Colonic mucosa (tissue), 4 donors: Measurements from ENCODE around the gene DLG2. TPM values are rescaled to one million over a fixed set of nuclear protein-coding genes. Genes with fewer than 3 reads are reported as not detected.

ENCODE experiments used
- DNase-seq: peaks from one replicate; pipeline ENCODE4 v3.0.0-alpha.2; 2020
- H3K27ac ChIP-seq: fragments of 200-600 bp; one replicate; pipeline ENCODE4 v1.8.0; 2021
- H3K27me3 ChIP-seq: fragments of 200-600 bp; one replicate; pipeline ENCODE4 v1.8.0; 2021
- H3K36me3 ChIP-seq: fragments of 200-600 bp; one replicate; pipeline ENCODE4 v1.8.0; 2021
- H3K4me1 ChIP-seq: fragments of 200-600 bp; one replicate; pipeline ENCODE4 v1.8.0; 2021; ENCODE audit warnings: mild to moderate bottlenecking
- H3K4me3 ChIP-seq: fragments of 200-600 bp; one replicate; pipeline ENCODE4 v1.8.0; 2021
- H3K9ac ChIP-seq, 2 donors: one replicate each; pipeline ENCODE4 v1.7.0; 2013; ENCODE audit warnings: control low read depth in 2 of 2, low read depth in 2 of 2, low read length in 2 of 2
- H3K9me3 ChIP-seq: fragments of 200-600 bp; one replicate; pipeline ENCODE4 v1.8.0; 2021
- intact Hi-C: fragments of 100-400 bp; cut with DNase I; formaldehyde crosslinking; loops from one replicate; pipeline ENCODE4 v1.14.1; 2022
- total RNA-seq, 2 donors: library from RNA; stranded (reverse); fragmentation: NEBNext Ultra II Directional in 1 of 2; extraction: Animal tissue kit (Norgen Biotek cat#: 25700) in 1 of 2; gene quantifications; one replicate each; pipeline ENCODE4 v1.2.1, GENCODE V29; 2021
- TF ChIP-seq, protein P1 (sequence below): fragments of 200-600 bp; IDR thresholded peaks from one replicate; pipeline ENCODE4 v1.8.0; 2022; ENCODE audit warnings: antibody characterized with exemption, mild to moderate bottlenecking
- donor health status: healthy.
- donor health status: DM: no; HTN: no; CAD: no.
- donor health status: DM: no; HTN: no; CAD: no.

DLG2 gene
- total RNA-seq, 2 donors from 2014 or later = 1.4 to 3.3 TPM

DNA sequence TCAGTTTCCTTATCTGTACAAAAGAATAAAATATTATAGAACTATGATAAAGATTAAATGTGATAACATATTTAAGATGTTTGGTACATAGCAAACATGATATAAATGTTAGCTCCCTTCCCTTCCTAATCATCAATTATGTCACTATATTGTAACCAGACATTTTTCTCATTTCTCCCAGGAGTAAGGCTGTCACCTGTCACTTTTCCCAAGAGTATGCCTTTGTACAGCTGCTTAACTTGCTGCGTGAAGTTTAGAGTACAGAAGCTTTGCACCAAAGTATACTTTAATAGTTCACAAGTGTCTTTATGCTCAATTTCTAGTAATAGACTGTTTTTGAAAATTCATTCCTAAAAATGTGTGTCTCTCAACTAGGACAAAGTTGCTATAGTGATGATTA is 186.9 kb downstream of the DLG2 start:
- intact Hi-C loops = no loop called here
- Histone ChIP-seq H3K9ac (no peak overlapping the region), H3K9me3 (no peaks in the 10 kb centered on the region), H3K4me1 (no peaks in the 10 kb centered on the region), H3K27me3 (no peaks in the 10 kb centered on the region), H3K36me3 (no peaks in the 10 kb centered on the region), H3K27ac (no peak overlapping the region), H3K4me3 (no peak overlapping the region)
- TF ChIP-seq, protein P1, sequence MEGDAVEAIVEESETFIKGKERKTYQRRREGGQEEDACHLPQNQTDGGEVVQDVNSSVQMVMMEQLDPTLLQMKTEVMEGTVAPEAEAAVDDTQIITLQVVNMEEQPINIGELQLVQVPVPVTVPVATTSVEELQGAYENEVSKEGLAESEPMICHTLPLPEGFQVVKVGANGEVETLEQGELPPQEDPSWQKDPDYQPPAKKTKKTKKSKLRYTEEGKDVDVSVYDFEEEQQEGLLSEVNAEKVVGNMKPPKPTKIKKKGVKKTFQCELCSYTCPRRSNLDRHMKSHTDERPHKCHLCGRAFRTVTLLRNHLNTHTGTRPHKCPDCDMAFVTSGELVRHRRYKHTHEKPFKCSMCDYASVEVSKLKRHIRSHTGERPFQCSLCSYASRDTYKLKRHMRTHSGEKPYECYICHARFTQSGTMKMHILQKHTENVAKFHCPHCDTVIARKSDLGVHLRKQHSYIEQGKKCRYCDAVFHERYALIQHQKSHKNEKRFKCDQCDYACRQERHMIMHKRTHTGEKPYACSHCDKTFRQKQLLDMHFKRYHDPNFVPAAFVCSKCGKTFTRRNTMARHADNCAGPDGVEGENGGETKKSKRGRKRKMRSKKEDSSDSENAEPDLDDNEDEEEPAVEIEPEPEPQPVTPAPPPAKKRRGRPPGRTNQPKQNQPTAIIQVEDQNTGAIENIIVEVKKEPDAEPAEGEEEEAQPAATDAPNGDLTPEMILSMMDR = no peak
- no peak for DNase-seq

DNA sequence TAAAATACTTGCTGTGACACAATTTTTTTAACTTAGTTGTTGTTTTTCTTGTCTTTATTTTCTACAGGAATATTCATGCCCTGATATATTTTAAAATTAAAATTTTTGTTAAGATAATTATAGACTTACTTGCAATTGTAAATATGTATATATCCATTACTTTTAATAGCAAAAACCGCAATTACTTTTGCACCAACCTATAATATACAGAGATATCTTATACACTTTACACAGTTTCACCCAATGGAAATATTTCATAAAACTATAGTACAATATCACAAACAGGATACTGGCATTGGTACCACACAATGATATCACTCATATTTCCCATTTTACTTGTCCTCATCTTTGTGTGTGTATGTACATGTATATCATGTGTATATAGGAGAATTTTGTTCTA is 188.8 kb downstream of the DLG2 start:
- Histone ChIP-seq H3K4me1 (no peaks in the 10 kb centered on the region), H3K27ac (no peak overlapping the region)
- intact Hi-C loops = no loop called here

DNA sequence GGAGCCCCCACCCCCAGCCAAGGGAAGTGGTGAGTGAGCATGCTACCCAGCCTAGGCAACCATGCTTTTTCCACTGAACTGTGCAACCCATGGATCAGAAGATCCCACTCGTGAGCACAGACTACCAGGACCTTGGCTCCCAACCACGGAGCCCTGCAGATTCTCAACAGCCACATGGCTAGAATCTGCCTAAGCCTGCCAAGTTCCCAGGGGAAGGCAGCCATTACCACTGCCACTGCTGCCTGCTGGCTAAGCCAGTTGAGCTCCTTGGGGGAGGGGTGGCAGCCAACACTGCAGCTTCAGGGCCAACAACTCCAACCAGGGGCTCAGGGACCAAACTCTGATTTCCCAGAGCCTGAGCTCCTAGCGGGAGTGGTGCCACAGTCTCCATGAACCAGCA is 195.8 kb downstream of the DLG2 start:
- Histone ChIP-seq H3K4me3 (no peak overlapping the region), H3K9ac (no peak overlapping the region), H3K4me1 (no peaks in the 10 kb centered on the region), H3K27ac (no peak overlapping the region), H3K27me3 (no peaks in the 10 kb centered on the region), H3K9me3 (no peaks in the 10 kb centered on the region), H3K36me3 (no peaks in the 10 kb centered on the region)
- TF ChIP-seq, protein P1 = no peak
- intact Hi-C loops = no loop called here
- no peak for DNase-seq

More for the DNA sequence above, 188.8 kb downstream of the DLG2 start:
- DNase-seq = no peak
- H3K36me3 ChIP-seq = no peaks in the 10 kb centered on the region
- TF ChIP-seq, protein P1 = no peak
- no peaks in the 10 kb centered on the region for H3K9me3 ChIP-seq
- H3K27me3 ChIP-seq = no peaks in the 10 kb centered on the region
- H3K4me3 ChIP-seq = no peak overlapping the region
- no peak overlapping the region for H3K9ac ChIP-seq

DNA sequence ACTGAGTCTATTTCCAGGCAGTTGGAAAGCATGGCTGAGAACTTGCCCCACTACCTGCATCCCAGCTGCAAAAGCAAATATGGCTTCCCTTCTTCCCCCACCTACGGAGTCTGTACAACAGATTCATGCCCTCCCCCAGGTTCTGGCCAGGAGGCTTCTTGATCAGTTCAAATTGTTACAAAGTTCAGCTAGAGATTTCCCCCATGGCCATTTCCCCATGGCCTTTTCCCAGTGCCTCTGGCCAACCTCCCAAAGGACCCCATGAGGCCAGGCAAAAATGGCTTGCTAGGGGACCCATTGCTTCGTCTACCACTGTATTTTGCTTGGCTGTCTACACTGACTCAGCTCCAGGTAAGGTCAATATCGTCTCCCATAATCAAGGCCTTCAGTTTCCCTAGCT is 203.3 kb downstream of the DLG2 start:
- H3K4me3 ChIP-seq = no peak overlapping the region
- TF ChIP-seq, protein P1 = no peak
- H3K36me3 ChIP-seq = no peaks in the 10 kb centered on the region
- H3K27ac ChIP-seq = no peak overlapping the region
- H3K9ac ChIP-seq = no peak overlapping the region
- no peaks in the 10 kb centered on the region for H3K9me3 ChIP-seq
- intact Hi-C loops = no loop called here
- DNase-seq = no peak
- H3K4me1 ChIP-seq = no peaks in the 10 kb centered on the region
- no peaks in the 10 kb centered on the region for H3K27me3 ChIP-seq

DNA sequence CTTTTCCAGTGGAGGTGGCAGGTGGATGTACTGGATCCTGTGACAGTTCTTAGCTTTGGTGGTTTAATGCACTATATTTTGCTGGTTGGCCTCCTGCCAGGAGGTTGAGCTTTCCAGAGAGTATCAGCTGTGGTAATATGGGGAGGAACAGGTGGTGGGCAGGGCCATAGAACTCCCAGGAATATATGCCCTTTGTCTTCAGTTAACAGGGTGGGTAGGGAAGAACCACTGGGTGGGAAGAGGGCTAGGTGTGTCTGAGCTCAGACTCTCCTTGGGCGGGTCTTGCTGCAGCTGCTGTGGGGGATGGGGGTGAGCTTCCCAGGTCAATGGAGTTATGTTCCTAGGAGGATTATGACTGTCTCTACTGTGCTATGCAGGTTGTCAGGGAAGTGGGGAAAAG is 203.8 kb downstream of the DLG2 start:
- Histone ChIP-seq H3K9ac (no peak overlapping the region), H3K4me1 (no peaks in the 10 kb centered on the region), H3K4me3 (no peak overlapping the region), H3K27me3 (no peaks in the 10 kb centered on the region), H3K9me3 (no peaks in the 10 kb centered on the region), H3K36me3 (no peaks in the 10 kb centered on the region), H3K27ac (no peak overlapping the region)
- TF ChIP-seq, protein P1 = no peak
- DNase-seq = peak; percentile 75
- intact Hi-C loops = no loop called here

DNA sequence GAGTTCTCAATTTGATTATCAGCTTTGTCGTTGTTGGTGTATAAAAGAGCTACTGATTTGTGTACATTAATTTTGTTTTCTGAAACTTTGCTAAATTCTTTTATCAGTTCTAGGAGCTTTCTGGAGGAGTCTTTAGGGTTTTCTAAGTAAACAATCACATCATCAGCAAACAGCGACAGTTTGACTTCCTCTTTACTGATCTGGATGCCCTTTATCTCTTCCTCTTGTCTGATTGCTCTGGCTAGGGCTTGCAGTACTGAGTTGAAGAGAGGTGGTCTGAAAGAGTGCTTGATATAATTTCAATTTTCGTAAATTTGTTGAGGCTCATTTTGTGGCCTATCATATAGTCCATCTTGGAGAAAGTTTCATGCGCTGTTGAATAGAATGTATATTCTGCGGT is 213.0 kb downstream of the DLG2 start:
- H3K4me3 ChIP-seq = no peak overlapping the region
- no peak overlapping the region for H3K27ac ChIP-seq
- H3K9me3 ChIP-seq = no peaks in the 10 kb centered on the region
- H3K27me3 ChIP-seq = no peaks in the 10 kb centered on the region
- no peak overlapping the region for H3K9ac ChIP-seq
- no peaks in the 10 kb centered on the region for H3K4me1 ChIP-seq
- intact Hi-C loops = no loop called here
- TF ChIP-seq, protein P1 = no peak
- no peak for DNase-seq
- no peaks in the 10 kb centered on the region for H3K36me3 ChIP-seq
